HepG2 (cell line): Measurements from ENCODE around the gene TMEM80. TPM values are rescaled to one million over a fixed set of nuclear protein-coding genes. Genes with fewer than 3 reads are reported as not detected.

Experiments used
- CSRNP1 ChIP-seq: sonication (generic); formaldehyde crosslinking; IDR thresholded peaks from 2 replicates; pipeline ENCODE4 v1.8.1; 2023; ENCODE audit warnings: mild to moderate bottlenecking, missing genetic modification reagents
- DBP ChIP-seq: sonication (generic); formaldehyde crosslinking; IDR thresholded peaks from 2 replicates; pipeline ENCODE4 v1.4.0; 2020; ENCODE audit warnings: missing genetic modification reagents; ENCODE audit errors: not compliant biosample characterization
- DZIP1 ChIP-seq: sonication (generic); formaldehyde crosslinking; IDR thresholded peaks from 2 replicates; pipeline ENCODE4 v1.5.0; 2020; ENCODE audit warnings: mild to moderate bottlenecking, missing genetic modification reagents
- ETV6 ChIP-seq: sonication (generic); formaldehyde crosslinking; conservative IDR thresholded peaks from 2 replicates; pipeline ENCODE4 v1.4.0; 2020; ENCODE audit warnings: missing genetic modification reagents
- GABPB1 ChIP-seq: IDR thresholded peaks from 2 replicates; pipeline ENCODE4 v1.6.1; 2016; ENCODE audit warnings: mild to moderate bottlenecking, missing genetic modification reagents, moderate library complexity, missing compliant biosample characterization
- GLI4 ChIP-seq: sonication (generic); formaldehyde crosslinking; IDR thresholded peaks from 2 replicates; pipeline ENCODE4 v1.5.1; 2020; ENCODE audit warnings: missing genetic modification reagents, mild to moderate bottlenecking, moderate library complexity, borderline replicate concordance
- HMGA1 ChIP-seq: sonication (generic); formaldehyde crosslinking; conservative IDR thresholded peaks from 2 replicates; pipeline ENCODE4 v1.4.0; 2020; ENCODE audit warnings: missing genetic modification reagents
- RAD51 ChIP-seq: fragments of 450-650 bp; IDR thresholded peaks from 2 replicates; pipeline ENCODE4 v1.6.1; 2016; ENCODE audit warnings: borderline replicate concordance
- REL ChIP-seq: sonication (generic); formaldehyde crosslinking; conservative IDR thresholded peaks from 2 replicates; pipeline ENCODE4 v1.8.0; 2022; ENCODE audit warnings: mild to moderate bottlenecking, missing genetic modification reagents, moderate library complexity
- RFX3 ChIP-seq: IDR thresholded peaks from 2 replicates; pipeline ENCODE4 v1.6.1; 2016; ENCODE audit warnings: missing biosample characterization, missing genetic modification reagents
- SNAI1 ChIP-seq: sonication (generic); formaldehyde crosslinking; IDR thresholded peaks from 2 replicates; pipeline ENCODE4 v1.5.0; 2020; ENCODE audit warnings: mild to moderate bottlenecking, missing genetic modification reagents, borderline replicate concordance
- SOX6 ChIP-seq, 2 experiments: fragments of 450-650 bp in 1 of 2; sonication (generic) in 1 of 2; formaldehyde crosslinking in 1 of 2; IDR thresholded peaks; 2 replicates each; pipeline versions ENCODE4 v1.4.0 to v1.6.1; 2017 to 2020; ENCODE audit warnings: antibody characterized with exemption in 1 of 2, mild to moderate bottlenecking in 1 of 2, missing genetic modification reagents in 1 of 2
- SRSF1 ChIP-seq: fragments of 200-400 bp; formaldehyde crosslinking; optimal IDR thresholded peaks from 2 replicates; pipeline ENCODE3; 2017; ENCODE audit warnings: mild to moderate bottlenecking, low read depth, low read length, moderate library complexity
- TCF7 ChIP-seq: sonication (generic); IDR thresholded peaks from 2 replicates; pipeline ENCODE4 v1.6.1; 2016; ENCODE audit warnings: antibody characterized with exemption, low read depth
- YY1 ChIP-seq: IDR thresholded peaks from 2 replicates; pipeline ENCODE4 v1.6.1; 2011; ENCODE audit warnings: low read length, low read depth, moderate library complexity, mild to moderate bottlenecking; ENCODE audit not compliant: insufficient read depth, insufficient replicate concordance
- ZBTB42 ChIP-seq: sonication (generic); formaldehyde crosslinking; IDR thresholded peaks from 2 replicates; pipeline ENCODE4 v1.5.0; 2020; ENCODE audit warnings: mild to moderate bottlenecking, missing genetic modification reagents
- ZNF101 ChIP-seq: sonication (generic); formaldehyde crosslinking; IDR thresholded peaks from 2 replicates; pipeline ENCODE4 v1.4.0; 2020; ENCODE audit warnings: mild to moderate bottlenecking, low read depth, missing genetic modification reagents, borderline replicate concordance
- ZNF121 ChIP-seq: sonication (generic); formaldehyde crosslinking; IDR thresholded peaks from 2 replicates; pipeline ENCODE4 v1.5.0; 2020; ENCODE audit warnings: mild to moderate bottlenecking, missing genetic modification reagents
- ZNF652 ChIP-seq: IDR thresholded peaks from 2 replicates; pipeline ENCODE4 v1.6.1; 2016; ENCODE audit warnings: low read depth, borderline replicate concordance
- ZNF674 ChIP-seq: sonication (generic); formaldehyde crosslinking; IDR thresholded peaks from 2 replicates; pipeline ENCODE4 v1.5.0; 2020; ENCODE audit warnings: low read depth, mild to moderate bottlenecking, missing genetic modification reagents
- ZNF883 ChIP-seq: sonication (generic); formaldehyde crosslinking; IDR thresholded peaks from 2 replicates; pipeline ENCODE4 v1.5.1; 2020; ENCODE audit warnings: mild to moderate bottlenecking, missing genetic modification reagents; ENCODE audit errors: not compliant biosample characterization
- ZUFSP ChIP-seq: sonication (generic); formaldehyde crosslinking; IDR thresholded peaks from 2 replicates; pipeline ENCODE4 v1.9.0; 2021; ENCODE audit warnings: missing genetic modification reagents, mild to moderate bottlenecking, borderline replicate concordance
- polyA plus RNA-seq, 8 experiments: library from polyadenylated mRNA; depleted of rRNA in 3 of 8; stranded (reverse) in 7 of 8; unstranded in 1 of 8; fragments of >200 nt; fragmentation: Illumina TruSeq in 4 of 8; extraction: Trizol in 4 of 8; gene quantifications; 2 replicates each; pipeline versions ENCODE4 v1.2.1 to v1.2.3, GENCODE V29; 2011 to 2016; ENCODE audit warnings: low read depth in 4 of 8, missing spikeins in 1 of 8, mixed read lengths in 1 of 8; ENCODE audit not compliant: insufficient read depth in 1 of 8
- total RNA-seq, 5 experiments: library from RNA; depleted of rRNA; stranded (reverse); fragments of >200 nt; fragmentation: Illumina TruSeq; extraction: Trizol; gene quantifications; 2 replicates each; pipeline ENCODE4 v1.2.3, GENCODE V29; 2016; ENCODE audit warnings: low read depth in 1 of 5

TMEM80 gene
- total and polyA plus RNA-seq, 2 of the 13 experiments (the other 11 are each of a cell fraction or from before 2014, with no cell fraction given): 5.6 to 17.1 TPM

- TF ChIP-seq HMGA1 (CRISPR knock-in tag) (no peak), CSRNP1 (CRISPR knock-in tag) (no peak), RFX3 (CRISPR knock-in tag) (no peak), REL (CRISPR knock-in tag) (0 out of 2 replicates have a peak, but pooled peaks have one; percentile 80), ZNF674 (CRISPR knock-in tag) (no peak), ETV6 (CRISPR knock-in tag) (no peak), ZUFSP (CRISPR knock-in tag) (no peak), DBP (CRISPR knock-in tag) (no peak), DZIP1 (CRISPR knock-in tag) (no peak), RAD51 (no peak), ZNF121 (CRISPR knock-in tag) (no peak; the same call in 1 of the 2 replicates), SNAI1 (CRISPR knock-in tag) (no peak), ZBTB42 (CRISPR knock-in tag) (peak; percentile 71; the same call in 1 of the 2 replicates), GLI4 (CRISPR knock-in tag) (0 out of 2 replicates have a peak, but pooled peaks have one; percentile 50), GABPB1 (CRISPR knock-in tag) (peak; percentile 63), ZNF652 (no peak), ZNF101 (no peak), ZNF883 (peak; percentile 56), SRSF1 (no peak), TCF7 (no peak), SOX6 (IDR thresholded peaks at IDR 0.05) (no peak), SOX6 (CRISPR knock-in tag; IDR thresholded peaks at IDR 0.05) (peak; percentile 52; the same call in 1 of the 2 replicates), YY1 (peak; percentile 61)
Observed at GRCh38 chr11:747158-748006, 51.8 kb downstream of the TMEM80 start, which contains the start of gene TALDO1 (continued).
